ENCODE results near the gene OOSP2. TPM values are rescaled to one million over a fixed set of nuclear protein-coding genes. Genes with fewer than 3 reads are reported as not detected.
"Not testable (repeated sequence)": the region's sequence is repeated elsewhere in the genome, so short reads cannot be mapped to it uniquely, and the experiment has no call there.

Gene OOSP2
- total and polyA plus RNA-seq, 11 donors, result not detected

DNA sequence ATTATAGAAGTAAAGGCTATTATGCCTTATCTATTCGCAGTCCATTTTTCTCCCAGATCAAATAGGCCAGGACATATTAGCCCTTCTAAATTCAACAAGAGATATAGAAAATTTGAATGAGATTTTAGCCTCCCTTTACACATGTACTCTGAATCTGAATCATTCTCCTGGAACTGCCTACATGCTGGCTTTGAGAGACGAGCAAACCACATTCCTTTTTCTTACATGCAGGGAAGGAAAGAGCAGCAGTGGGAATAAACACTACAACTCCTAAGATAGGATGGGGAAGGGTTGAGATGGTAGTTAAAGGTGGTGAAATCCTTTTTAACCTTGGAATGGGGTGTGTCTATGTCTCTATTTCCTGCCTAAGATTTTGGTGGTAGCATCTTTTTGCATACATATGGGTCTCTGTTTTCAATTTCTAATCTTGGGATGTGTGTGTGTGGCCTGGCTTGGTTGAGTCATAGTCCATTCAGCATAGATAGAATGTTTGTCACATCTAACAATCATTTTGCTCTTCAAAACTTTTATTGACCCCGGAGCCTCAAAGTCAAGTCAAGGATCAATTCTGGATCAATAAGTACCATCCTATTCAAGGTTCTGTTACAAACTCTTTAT, 11.1 kb upstream of the OOSP2 start:
- no peaks in the 10 kb centered on the region for H3K4me1 ChIP-seq
- ATAC-seq, result no peak
- H3K27me3 ChIP-seq, result no peaks in the 10 kb centered on the region
- 74 to 82% (median 76%) methylated on average over 3 of the region's 3 CpGs for WGBS, 4 donors
- H3K36me3 ChIP-seq, result no peaks in the 10 kb centered on the region
- TF ChIP-seq, protein P1, sequence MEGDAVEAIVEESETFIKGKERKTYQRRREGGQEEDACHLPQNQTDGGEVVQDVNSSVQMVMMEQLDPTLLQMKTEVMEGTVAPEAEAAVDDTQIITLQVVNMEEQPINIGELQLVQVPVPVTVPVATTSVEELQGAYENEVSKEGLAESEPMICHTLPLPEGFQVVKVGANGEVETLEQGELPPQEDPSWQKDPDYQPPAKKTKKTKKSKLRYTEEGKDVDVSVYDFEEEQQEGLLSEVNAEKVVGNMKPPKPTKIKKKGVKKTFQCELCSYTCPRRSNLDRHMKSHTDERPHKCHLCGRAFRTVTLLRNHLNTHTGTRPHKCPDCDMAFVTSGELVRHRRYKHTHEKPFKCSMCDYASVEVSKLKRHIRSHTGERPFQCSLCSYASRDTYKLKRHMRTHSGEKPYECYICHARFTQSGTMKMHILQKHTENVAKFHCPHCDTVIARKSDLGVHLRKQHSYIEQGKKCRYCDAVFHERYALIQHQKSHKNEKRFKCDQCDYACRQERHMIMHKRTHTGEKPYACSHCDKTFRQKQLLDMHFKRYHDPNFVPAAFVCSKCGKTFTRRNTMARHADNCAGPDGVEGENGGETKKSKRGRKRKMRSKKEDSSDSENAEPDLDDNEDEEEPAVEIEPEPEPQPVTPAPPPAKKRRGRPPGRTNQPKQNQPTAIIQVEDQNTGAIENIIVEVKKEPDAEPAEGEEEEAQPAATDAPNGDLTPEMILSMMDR (IDR thresholded peaks at IDR 0.05), result no peak
- TF ChIP-seq POLR2A (IDR thresholded peaks at IDR 0.05), result no peak
- no peak for DNase-seq
- H3K9me3 ChIP-seq, result no peaks in the 10 kb centered on the region
- no peak overlapping the region for H3K27ac ChIP-seq
- no peak overlapping the region for H3K4me3 ChIP-seq
- intact Hi-C loops (cut with DNase I), result no loop called here

DNA sequence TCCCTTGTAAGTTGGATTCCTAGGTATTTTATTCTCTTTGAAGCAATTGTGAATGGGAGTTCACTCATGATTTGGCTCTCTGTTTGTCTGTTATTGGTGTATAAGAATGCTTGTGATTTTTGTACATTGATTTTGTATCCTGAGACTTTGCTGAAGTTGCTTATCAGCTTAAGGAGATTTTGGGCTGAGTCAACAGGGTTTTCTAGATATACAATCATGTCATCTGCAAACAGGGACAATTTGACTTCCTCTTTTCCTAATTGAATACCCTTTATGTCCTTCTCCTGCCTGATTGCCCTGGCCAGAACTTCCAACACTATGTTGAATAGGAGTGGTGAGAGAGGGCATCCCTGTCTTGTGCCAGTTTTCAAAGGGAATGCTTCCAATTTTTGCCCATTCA, 10.2 kb downstream of the OOSP2 start:
- H3K27me3 ChIP-seq; ATAC-seq; H3K4me1 ChIP-seq; DNase-seq; H3K4me3 ChIP-seq; H3K27ac ChIP-seq; H3K36me3 ChIP-seq; H3K9me3 ChIP-seq; intact Hi-C loops (cut with DNase I): not testable (repeated sequence)

DNA sequence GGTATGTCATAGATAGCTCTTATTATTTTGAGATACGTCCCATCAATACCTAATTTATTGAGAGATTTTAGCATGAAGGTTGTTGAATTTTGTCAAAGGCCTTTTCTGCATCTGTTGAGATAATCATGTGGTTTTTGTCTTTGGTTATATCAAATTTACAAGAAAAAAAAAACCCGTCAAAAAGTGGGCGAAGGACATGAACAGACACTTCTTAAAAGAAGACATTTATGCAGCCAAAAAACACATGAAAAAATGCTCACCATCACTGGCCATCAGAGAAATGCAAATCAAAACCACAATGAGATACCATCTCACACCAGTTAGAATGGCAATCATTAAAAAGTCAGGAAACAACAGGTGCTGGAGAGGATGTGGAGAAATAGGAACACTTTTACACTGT, 10.6 kb downstream of the OOSP2 start:
- ATAC-seq; H3K4me3 ChIP-seq; intact Hi-C loops (cut with DNase I); H3K9me3 ChIP-seq; H3K36me3 ChIP-seq; H3K4me1 ChIP-seq; DNase-seq; H3K27me3 ChIP-seq; H3K27ac ChIP-seq: not testable (repeated sequence)
- 42 to 77% (median 59%) methylated on average over 3 of the region's 3 CpGs for WGBS, 4 donors

DNA sequence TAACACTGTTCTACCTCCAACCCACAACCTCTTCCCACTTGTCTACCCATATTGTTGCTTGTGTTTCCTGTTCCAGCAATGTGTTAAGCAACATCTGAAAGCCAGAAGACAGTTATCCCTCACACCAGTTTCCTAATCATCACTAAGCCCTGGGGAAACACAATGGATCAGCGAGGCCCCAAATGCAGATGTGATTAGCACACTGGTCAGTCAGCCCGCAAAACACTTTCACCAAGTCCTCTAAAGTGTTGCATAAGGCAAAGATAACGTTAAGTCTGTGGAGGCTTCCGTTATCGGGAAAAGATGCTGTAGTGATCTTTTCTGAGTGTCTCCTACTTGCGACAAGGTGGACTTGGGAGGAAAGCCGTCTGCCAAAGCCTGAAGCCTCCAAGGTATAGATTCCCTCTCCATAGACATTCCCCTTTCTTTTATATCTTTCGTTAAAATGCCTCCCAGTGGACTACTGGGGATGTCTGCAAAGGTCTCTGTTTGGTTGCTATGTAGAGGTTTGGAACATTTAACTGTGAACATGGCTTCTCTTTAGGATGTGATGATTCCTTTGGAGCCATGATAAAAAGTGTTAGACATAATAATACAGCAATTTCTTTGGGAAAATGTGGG, 16.2 kb downstream of the OOSP2 start, which contains the start of gene MS4A3:
MS4A3 (plus strand) TSS at position 317 of the 621 bp plus-strand sequence. CDS start 4,496 bp downstream, outside the sequence.
- Histone ChIP-seq H3K4me1 (peaks cover 0 to 3% (median 0%) of the 10 kb centered on the region in 12 donors), H3K27ac (no peak within 1 kb of the TSS), H3K4me3 (no peak within 1 kb of the TSS), H3K27me3 (no peaks in the 10 kb centered on the region), H3K9me3 (peaks cover 0 to 6% (median 0%) of the 10 kb centered on the region in 12 donors), H3K36me3 (no peaks in the 10 kb centered on the region)
- TF ChIP-seq, protein P1 (IDR thresholded peaks at IDR 0.05), result no peak
- TF ChIP-seq POLR2A (IDR thresholded peaks at IDR 0.05), result no peak
- ATAC-seq (no peak), DNase-seq (no peak)
- intact Hi-C loops (cut with DNase I), result no loop called here
- 44 to 60% (median 55%) methylated on average over 8 of the region's 8 CpGs for WGBS, 4 donors

DNA sequence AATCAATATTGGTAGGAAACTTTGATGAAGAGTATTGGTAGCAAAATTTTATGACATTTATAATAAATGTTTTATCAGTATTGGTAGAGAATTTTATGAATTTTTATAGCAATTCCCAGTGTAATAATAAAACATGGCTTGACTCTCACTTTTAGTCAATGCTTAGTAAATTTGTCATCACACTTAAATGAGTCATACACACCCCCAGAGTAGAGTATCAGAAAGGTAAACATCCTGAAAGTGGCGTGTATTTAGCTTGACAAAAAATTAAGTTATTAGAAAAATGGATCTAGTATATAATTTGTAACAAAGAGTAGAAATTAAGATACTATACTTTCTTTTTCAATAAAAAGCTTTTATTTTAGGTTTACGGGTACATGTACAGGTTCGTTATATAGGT, 18.8 kb downstream of the OOSP2 start:
- H3K9me3 ChIP-seq, result peaks cover 0 to 4% (median 0%) of the 10 kb centered on the region in 12 donors
- peaks cover 0 to 3% (median 0%) of the 10 kb centered on the region in 12 donors for H3K4me1 ChIP-seq
- no peak overlapping the region for H3K27ac ChIP-seq
- H3K27me3 ChIP-seq, result no peaks in the 10 kb centered on the region
- WGBS, 4 donors, result 79 to 86% (median 80%) methylated on average over 3 of the region's 3 CpGs
- TF ChIP-seq, protein P1 (IDR thresholded peaks at IDR 0.05), result no peak
- no peak for TF ChIP-seq POLR2A (IDR thresholded peaks at IDR 0.05)
- H3K4me3 ChIP-seq, result no peak overlapping the region
- intact Hi-C loops (cut with DNase I), result no loop called here
- DNase-seq (no peak), ATAC-seq (no peak)
- no peaks in the 10 kb centered on the region for H3K36me3 ChIP-seq
